ENCODE results near the gene PSMD5.

The PSMD5 gene

DNA sequence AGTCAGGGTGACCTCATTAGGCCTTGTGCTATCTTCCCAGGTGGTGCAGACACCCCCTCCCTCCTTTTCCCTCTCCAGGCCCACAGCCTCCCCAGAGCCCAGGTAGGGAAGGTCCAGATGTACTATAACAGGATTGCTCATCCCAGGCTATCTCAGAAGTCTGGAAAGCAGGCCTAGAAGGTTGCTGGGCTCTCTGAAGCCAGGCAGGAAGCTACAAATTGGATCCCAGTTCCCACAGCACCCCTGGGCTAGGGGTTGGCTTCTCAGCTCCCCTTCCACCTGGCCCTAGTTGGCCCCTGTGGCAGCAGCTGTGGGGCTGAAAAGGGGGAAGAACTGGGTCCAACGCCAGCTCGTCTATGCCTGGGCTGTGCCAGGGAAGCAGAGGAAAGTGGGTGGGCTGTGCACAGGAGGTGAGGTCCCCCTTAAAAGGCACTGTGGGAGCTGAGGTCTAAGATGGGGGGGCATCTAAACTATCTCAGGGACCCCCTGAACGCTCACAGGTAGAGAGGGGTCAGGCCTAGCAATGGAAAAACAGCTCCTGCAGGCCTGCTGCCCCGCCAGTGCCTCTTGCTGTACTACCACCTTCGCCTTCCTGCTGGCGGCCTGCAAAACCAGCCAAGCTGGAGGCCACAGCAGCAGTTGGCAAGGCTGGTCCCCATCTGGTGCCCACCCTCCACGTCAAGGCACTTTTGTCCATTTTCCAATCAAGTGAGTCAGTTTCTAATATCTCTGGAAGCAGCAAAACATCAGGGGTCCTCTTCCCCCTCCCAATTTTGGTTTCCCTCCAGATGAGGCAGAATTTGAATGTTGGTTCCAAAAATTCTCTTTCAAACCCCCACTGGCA, 13.3 kb upstream of the PSMD5 start:
- Mint-ChIP-seq H3K4me1 (no peaks in the 10 kb centered on the region), H3K27me3 (no peaks in the 10 kb centered on the region)
- no peak for DNase-seq

DNA sequence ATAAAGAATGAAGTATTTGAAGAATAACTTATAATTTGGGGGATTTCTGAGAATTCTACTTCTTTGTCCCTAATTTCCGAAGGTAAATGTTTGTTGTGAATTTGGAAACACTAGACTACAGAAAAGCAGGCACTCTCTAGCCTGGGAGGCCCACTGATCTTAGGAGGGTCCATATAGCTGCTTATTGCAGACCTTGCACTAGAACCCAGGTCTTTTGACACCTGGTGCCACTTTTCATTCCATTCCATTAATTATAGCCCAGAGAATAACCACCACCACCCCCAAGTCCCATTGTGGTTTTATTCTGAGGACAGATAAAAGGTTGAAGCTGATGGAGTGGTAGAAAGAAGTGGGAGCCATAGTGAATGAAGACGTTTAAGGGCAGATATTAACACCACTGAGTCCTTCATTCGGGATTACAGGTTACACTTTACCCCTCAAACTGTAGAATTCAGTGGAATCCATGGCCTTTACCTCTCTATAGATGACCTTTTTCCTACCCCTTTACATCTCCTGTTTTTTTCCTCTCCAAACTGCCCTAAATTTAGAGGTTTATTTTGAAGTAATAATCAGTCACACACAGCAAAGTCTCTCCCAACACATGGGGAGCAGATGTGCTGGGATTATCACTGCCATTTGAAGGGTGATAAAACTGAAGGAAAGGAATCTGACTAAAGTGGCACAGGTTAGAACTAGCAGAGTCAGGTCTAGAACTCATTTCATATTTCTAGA, 12.0 kb upstream of the PSMD5 start:
- Mint-ChIP-seq H3K27ac (no peak overlapping the region), H3K4me1 (no peaks in the 10 kb centered on the region), H3K4me3 (no peak overlapping the region), H3K27me3 (no peaks in the 10 kb centered on the region), H3K36me3 (ENCODE audit: low read depth) (peaks cover 23% of the 10 kb centered on the region), H3K9me3 (no peaks in the 10 kb centered on the region)
- no peak for ATAC-seq
- DNase-seq, result no peak

More for the DNA sequence above, 13.3 kb upstream of the PSMD5 start:
- Mint-ChIP-seq H3K36me3 (ENCODE audit: low read depth) (peaks cover 30% of the 10 kb centered on the region), H3K9me3 (no peaks in the 10 kb centered on the region), H3K27ac (peak overlapping the region; percentile 56), H3K4me3 (no peak overlapping the region)
- ATAC-seq, result no peak

DNA sequence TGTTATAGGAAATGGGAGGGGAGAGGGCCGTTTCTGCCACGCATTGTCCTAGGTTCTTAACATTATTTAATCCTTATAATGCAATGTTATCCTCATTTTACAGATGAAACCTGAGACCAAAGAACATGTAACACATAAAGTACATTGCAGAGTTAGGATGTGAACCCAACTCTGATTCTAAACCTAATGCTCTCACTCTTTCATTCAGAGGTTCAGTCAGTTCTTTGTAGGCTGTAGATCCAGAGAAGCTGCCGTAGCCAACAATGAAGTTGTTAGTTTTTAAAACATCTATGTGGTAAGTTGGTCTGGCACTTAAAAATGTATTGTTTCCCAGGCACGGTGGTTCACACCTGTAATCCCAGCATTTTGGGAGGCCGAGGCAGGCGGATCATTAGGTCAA, 10.5 kb upstream of the PSMD5 start:
- Mint-ChIP-seq H3K4me1 (no peaks in the 10 kb centered on the region), H3K27ac (no peak overlapping the region), H3K36me3 (ENCODE audit: low read depth) (peaks cover 18% of the 10 kb centered on the region), H3K9me3 (no peaks in the 10 kb centered on the region), H3K27me3 (no peaks in the 10 kb centered on the region), H3K4me3 (no peak overlapping the region)
- ATAC-seq (no peak), DNase-seq (no peak)

DNA sequence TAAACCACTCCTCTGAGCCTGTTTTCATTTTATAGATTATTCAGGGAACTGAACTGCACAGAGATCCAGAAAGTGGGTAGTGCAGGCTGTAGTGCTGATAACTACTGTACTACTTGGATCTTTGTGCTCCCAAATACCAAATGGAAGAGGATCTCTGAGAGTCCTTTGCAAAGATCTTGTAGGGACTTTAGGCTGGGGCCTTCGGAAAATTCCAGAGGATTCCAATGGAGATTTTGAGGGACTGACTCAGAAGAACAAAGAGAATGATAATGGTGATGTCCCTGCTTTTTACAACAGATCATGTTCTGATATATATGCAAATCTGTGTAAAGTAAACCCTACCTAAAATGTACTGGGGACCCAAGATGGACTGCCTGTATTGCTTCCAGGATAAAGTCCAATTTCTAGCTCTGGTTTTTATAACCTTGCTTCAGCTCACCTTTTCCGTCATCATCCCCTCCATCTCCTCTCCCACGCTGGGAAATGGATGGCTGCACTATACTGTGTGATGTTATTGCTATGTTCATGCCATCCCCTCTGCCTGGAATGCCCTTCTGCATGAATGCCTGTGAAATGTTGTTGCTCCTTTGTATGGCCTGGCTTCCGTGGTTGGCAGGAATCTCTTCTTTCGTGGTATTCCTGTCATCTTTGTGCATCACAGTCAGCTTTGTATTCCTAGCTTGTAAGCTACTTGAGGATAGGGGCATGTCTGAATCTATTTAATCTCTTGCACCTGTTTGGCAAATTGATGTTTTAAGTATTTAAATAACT, 9.7 kb upstream of the PSMD5 start:
- peaks cover 13% of the 10 kb centered on the region for H3K36me3 Mint-ChIP-seq (ENCODE audit: low read depth)
- H3K27ac Mint-ChIP-seq, result no peak overlapping the region
- no peaks in the 10 kb centered on the region for H3K9me3 Mint-ChIP-seq
- no peak for DNase-seq
- no peak overlapping the region for H3K4me3 Mint-ChIP-seq
- no peaks in the 10 kb centered on the region for H3K27me3 Mint-ChIP-seq
- no peak for ATAC-seq
- peaks cover 5% of the 10 kb centered on the region for H3K4me1 Mint-ChIP-seq

DNA sequence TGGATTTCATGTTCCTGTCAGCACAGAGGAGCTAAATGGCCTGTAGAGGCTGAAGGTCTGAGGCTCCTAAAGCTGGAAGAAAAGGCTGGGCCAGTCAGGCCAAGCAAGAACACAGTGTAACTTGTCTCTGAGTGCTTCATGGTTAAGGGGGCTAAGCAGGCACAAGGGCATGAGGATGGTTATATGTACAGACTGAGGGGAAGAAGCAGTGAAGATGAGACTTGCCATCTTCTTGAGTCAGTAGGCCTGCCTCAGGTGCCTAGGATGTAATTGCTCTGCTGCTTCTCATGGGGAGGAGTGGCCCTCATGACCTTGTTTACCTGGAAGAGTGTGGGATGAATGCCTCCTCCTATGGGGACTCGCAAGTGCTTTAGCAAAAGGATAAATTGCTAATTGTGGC, 8.7 kb upstream of the PSMD5 start:
- no peak overlapping the region for H3K4me3 Mint-ChIP-seq
- peaks cover 15% of the 10 kb centered on the region for H3K4me1 Mint-ChIP-seq
- ATAC-seq (no peak), DNase-seq (no peak)
- H3K9me3 Mint-ChIP-seq, result no peaks in the 10 kb centered on the region
- H3K36me3 Mint-ChIP-seq (ENCODE audit: low read depth), result peaks cover 10% of the 10 kb centered on the region
- H3K27ac Mint-ChIP-seq, result no peak overlapping the region
- no peaks in the 10 kb centered on the region for H3K27me3 Mint-ChIP-seq

DNA sequence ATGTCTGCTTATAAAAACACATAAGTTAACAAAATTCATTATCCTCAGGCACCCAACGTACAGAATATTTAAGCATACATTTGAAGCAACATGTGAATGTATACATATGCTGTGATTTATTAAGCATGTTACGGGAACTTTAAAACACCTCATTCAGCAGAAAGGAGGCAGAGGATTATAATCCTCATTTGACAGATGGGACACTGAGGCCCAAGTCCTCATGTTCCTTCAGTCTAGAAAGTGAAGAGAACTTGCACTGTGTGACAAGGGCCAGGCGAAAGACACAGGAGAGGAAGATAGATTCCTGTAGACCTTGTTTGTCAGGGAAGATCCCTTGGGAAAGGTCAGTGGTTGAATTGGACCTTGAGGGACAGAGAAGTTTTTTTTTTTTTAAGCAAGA, 7.6 kb upstream of the PSMD5 start:
- ATAC-seq, result no peak
- Mint-ChIP-seq H3K9me3 (no peaks in the 10 kb centered on the region), H3K4me1 (peaks cover 26% of the 10 kb centered on the region), H3K36me3 (ENCODE audit: low read depth) (peaks cover 10% of the 10 kb centered on the region), H3K27me3 (no peaks in the 10 kb centered on the region), H3K4me3 (no peak overlapping the region), H3K27ac (no peak overlapping the region)
- no peak for DNase-seq

DNA sequence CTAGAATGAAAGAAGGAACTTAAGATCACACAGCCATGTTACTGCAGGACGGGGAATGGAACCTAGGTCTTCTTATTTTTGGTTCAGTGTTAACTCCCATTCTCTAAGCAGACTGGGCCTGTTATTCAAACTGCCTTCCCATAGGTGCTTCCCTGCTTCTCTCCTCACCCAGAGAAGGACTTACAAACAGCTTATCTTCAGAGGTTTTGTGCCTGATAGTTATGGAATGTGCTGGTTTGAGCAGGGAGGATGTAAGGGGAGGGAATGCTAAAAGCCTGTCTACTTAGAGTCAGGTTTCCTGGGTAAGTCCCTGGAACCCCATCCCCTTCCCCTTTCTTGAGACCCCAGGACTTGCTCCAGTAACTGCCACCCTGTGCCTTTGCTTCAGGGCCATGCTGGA, 4.2 kb upstream of the PSMD5 start:
- Mint-ChIP-seq H3K9me3 (no peaks in the 10 kb centered on the region), H3K27ac (peak overlapping the region; percentile 99), H3K4me3 (peak overlapping the region; percentile 93), H3K27me3 (no peaks in the 10 kb centered on the region), H3K36me3 (ENCODE audit: low read depth) (peaks cover 15% of the 10 kb centered on the region), H3K4me1 (peaks cover 56% of the 10 kb centered on the region)
- ATAC-seq, result no peak
- DNase-seq, result no peak

DNA sequence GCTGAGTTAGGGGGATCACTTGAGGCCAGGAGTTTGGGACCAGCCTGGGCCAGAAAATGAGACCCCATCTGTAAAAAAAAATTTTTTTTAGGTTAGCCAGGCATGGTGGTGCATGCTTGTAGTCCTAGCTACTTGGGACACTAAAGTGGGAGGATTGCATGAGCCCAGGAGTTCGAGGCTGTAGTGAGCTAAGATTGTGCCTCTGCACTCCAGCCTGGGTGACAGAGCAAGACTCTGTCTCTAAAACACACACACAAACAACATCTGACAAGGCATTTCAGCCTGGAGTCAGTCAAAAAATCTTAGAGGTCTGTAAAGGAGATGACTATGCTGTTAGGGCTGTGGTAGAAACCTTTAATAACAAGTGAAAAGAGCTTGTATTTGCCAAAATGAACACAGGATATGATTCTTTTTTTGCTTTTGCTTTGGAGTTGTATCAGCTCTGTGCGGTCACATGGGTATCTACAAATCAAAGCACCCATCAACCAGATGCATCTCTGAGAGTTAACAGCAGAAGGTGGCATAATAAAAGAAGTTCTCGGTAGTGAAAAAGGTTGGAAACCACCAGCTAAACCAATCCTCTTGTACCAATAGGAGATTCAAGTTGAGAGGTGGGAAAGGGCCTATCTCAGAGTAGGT, 3.6 kb upstream of the PSMD5 start:
- H3K4me1 Mint-ChIP-seq, result peaks cover 61% of the 10 kb centered on the region
- H3K4me3 Mint-ChIP-seq, result peak overlapping the region; percentile 93
- peaks cover 20% of the 10 kb centered on the region for H3K36me3 Mint-ChIP-seq (ENCODE audit: low read depth)
- ATAC-seq, result peak; percentile 5
- no peak for DNase-seq
- no peaks in the 10 kb centered on the region for H3K9me3 Mint-ChIP-seq
- H3K27ac Mint-ChIP-seq, result peak overlapping the region; percentile 99
- H3K27me3 Mint-ChIP-seq, result no peaks in the 10 kb centered on the region

DNA sequence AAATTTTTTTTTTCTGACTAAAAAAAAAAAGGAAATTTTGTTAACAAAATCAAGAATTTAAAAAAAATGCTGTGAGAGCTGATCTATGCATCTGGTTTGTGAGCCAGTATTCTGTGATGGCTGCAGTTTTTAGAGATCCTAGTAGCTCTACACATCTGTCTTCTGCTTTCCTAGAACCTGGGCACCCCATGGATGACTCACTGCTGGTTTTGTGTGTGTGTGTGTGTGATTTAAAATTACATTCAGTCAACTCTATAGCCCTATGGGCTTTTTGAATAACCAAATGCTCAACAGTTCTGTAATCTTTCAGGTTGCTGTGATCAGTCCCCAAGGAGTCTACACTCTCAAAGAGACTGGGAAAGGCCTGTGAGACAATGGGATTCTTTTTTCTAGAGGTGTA, 2.5 kb upstream of the PSMD5 start:
- Mint-ChIP-seq H3K9me3 (no peaks in the 10 kb centered on the region), H3K27ac (peak overlapping the region; percentile 99), H3K4me3 (peak overlapping the region; percentile 93), H3K27me3 (no peaks in the 10 kb centered on the region), H3K36me3 (ENCODE audit: low read depth) (peaks cover 23% of the 10 kb centered on the region), H3K4me1 (peaks cover 67% of the 10 kb centered on the region)
- ATAC-seq, result peak; percentile 55
- DNase-seq, result peak; percentile 49

DNA sequence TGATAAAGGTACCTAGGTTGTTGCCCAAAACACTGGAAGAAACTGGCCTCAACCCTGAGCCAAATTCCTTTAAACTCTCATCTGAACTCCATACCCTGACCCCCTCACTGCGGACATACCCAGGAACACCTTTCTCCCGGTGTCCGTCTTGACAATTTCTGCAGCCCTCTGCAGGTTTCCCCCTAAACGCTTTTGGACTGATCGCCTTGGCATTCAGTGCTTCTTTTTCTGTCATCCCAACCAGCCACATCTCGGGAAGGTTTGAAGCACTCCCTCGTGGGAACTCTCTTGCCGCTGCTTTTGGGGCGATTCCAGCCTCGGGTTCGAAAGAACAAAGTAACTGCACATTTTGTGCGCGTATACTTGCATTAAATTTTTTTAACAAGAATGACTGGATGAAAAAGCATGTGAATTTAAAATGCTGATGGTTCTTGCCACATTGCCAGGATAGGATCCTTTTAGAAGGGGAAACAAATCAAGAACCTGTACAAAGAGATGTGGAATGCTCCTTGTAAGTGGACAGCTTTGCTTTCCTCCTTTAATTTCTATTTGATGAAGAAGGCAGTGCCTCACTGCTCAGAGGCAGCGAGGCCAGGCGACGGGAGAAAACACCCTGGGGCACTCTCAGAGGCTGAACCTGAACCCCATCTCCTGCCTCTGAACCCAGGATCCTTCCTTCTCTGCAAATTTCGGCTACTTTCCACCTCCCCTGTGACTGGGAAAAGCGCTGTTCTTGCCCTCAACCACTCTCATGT, 615 bp downstream of the PSMD5 start:
- peak overlapping the region; percentile 93 for H3K4me3 Mint-ChIP-seq
- no peak for DNase-seq
- no peak for ATAC-seq
- H3K36me3 Mint-ChIP-seq (ENCODE audit: low read depth), result peaks cover 49% of the 10 kb centered on the region
- H3K27me3 Mint-ChIP-seq, result no peaks in the 10 kb centered on the region
- no peaks in the 10 kb centered on the region for H3K9me3 Mint-ChIP-seq
- H3K4me1 Mint-ChIP-seq, result peaks cover 86% of the 10 kb centered on the region
- H3K27ac Mint-ChIP-seq, result peak overlapping the region; percentile 99

DNA sequence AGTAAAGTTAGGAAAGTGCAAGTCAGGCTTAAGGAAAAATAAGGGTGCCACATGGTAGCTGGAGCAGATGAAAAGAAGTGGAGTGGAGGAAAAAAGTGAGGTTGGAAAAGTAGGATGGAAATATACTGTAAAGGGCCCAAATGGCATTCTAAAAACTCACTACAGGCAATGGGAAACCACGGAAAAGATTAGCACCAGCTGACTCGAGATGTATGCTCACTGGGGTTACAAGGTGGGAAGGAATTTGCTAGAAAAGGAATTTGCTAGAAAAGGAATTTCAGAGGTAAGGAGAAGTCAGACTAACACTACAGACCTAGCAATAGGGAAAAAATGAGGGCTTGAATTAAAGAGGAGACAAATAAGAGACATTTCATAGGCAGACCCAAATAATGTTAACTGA, 3.6 kb downstream of the PSMD5 start:
- Mint-ChIP-seq H3K9me3 (no peaks in the 10 kb centered on the region), H3K4me1 (peaks cover 60% of the 10 kb centered on the region), H3K27ac (peak overlapping the region; percentile 94), H3K4me3 (peak overlapping the region; percentile 70), H3K36me3 (ENCODE audit: low read depth) (peaks cover 59% of the 10 kb centered on the region), H3K27me3 (no peaks in the 10 kb centered on the region)
- ATAC-seq (no peak), DNase-seq (no peak)

DNA sequence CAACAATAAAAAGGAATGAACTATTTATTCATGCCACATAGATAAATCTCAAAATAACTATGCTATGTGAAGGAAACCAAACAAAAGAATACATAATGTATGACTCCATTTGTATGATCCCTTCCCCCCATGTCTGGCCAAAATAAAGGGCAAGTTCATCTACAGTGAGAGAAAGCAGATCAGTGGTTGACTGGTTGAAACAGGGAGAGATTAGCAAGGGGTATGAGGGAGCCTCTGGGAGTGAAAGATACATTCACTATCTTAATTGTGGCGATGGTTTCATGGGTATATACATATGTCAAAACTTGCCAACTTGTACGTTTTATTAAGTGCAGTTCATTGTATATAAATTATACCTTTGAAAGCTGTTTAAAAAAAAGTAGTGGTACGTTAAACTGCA, 4.8 kb downstream of the PSMD5 start:
- DNase-seq (no peak), ATAC-seq (no peak)
- peaks cover 60% of the 10 kb centered on the region for H3K36me3 Mint-ChIP-seq (ENCODE audit: low read depth)
- no peak overlapping the region for H3K4me3 Mint-ChIP-seq
- H3K4me1 Mint-ChIP-seq, result peaks cover 52% of the 10 kb centered on the region
- no peaks in the 10 kb centered on the region for H3K27me3 Mint-ChIP-seq
- H3K27ac Mint-ChIP-seq, result peak overlapping the region; percentile 94
- H3K9me3 Mint-ChIP-seq, result no peaks in the 10 kb centered on the region

DNA sequence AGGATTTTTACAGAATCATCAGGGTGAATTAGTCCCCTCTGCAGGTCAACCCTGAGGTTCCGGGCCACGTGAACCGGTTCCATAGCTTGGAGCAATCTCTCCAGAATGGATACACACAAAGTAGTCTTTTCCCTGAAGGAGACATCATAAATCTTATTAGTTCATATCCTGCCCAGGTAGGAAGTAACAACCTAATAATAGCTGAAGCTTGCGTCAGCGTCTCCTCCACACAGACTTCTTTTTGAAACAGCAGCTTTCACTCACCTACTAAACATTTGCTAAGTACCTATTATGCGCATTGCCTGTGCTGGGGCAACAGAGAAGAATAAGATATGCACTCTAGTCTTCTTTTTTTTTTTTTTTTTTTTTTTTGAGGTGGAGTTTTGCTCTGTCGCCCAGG, 9.4 kb downstream of the PSMD5 start:
- Mint-ChIP-seq H3K4me1 (peaks cover 19% of the 10 kb centered on the region), H3K36me3 (ENCODE audit: low read depth) (peaks cover 54% of the 10 kb centered on the region), H3K4me3 (no peak overlapping the region)

DNA sequence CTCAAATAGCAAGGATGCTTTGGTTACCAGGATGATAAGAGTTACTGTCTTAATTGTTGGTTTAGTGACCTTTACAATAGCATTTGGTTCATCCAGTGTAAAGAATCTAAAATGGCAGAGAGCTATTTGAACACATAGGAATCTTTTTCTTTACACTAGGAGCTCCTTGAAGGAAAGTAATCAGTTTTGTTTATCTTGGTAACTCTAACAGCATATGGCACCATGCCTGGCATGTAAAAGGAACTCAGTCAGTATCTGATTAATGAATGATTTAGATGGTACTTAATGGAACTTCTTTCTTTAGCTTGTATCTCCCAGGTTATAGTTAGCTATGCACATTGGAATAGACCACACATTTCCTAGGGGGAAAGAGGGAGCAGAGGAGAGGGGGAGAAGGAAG, 9.9 kb downstream of the PSMD5 start:
- DNase-seq, result no peak
- no peaks in the 10 kb centered on the region for H3K9me3 Mint-ChIP-seq
- H3K27me3 Mint-ChIP-seq, result no peaks in the 10 kb centered on the region
- peaks cover 50% of the 10 kb centered on the region for H3K36me3 Mint-ChIP-seq (ENCODE audit: low read depth)
- H3K4me1 Mint-ChIP-seq, result peaks cover 14% of the 10 kb centered on the region
- no peak overlapping the region for H3K27ac Mint-ChIP-seq
- no peak for ATAC-seq
- no peak overlapping the region for H3K4me3 Mint-ChIP-seq

More for the DNA sequence above, 9.4 kb downstream of the PSMD5 start:
- Mint-ChIP-seq H3K27me3 (no peaks in the 10 kb centered on the region), H3K27ac (no peak overlapping the region), H3K9me3 (no peaks in the 10 kb centered on the region)
- DNase-seq (no peak), ATAC-seq (no peak)
